ENCODE measurements around the gene SPP1. TPM values are rescaled to one million over a fixed set of nuclear protein-coding genes. Genes with fewer than 3 reads are reported as not detected.

The SPP1 gene
- total and polyA plus RNA-seq, 10 of the 15 experiments (the other 5 are each of a cell fraction or from before 2014, with no cell fraction given) = 0.05 to 1.1 (median 0.39) TPM; not detected in 6

DNA sequence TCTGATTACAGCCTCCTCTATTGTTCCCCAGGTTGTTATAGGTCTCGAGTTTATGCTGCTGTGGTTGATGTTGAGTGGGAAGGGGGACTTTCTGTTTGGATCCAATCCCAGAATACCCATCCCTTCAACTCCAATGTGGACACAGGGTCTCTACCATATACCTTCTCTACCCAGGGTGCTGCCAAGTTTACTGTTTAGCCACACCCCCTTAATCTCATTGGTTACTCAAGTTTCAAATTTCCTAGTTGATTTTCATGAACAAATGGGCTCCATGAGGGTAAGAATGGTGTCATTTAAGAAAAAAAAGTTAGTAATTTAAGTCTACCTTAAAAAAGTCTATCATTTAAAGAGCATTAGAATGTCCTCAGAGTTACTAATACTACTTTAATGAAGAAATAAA lies 3.6 kb upstream of the SPP1 start:
- intact Hi-C loops (cut with micrococcal nuclease; ENCODE audit: unreplicated experiment) = loop anchor here (5.0 kb wide), 1 partner anchor 295 kb away; no protein-coding TSS in a partner anchor
- Histone ChIP-seq H2AFZ (ENCODE audit: control insufficient read depth, low read depth, low read length) (no peak overlapping the region), H3K27ac (ENCODE audit: control insufficient read depth, insufficient read depth) (no peak overlapping the region), H3K27me3 (replicated peaks in 1 of 2; ENCODE audit: control insufficient read depth in 2 of 2, insufficient read depth in 2 of 2, low read length in 1 of 2) (no peaks in the 10 kb centered on the region; a peak in 1 of 4 replicates), H4K20me1 (ENCODE audit: control insufficient read depth, insufficient read depth) (no peaks in the 10 kb centered on the region), H3K4me1 (ENCODE audit: control insufficient read depth, insufficient read depth, low read length) (no peaks in the 10 kb centered on the region), H3K9ac (ENCODE audit: control insufficient read depth, insufficient read depth, low read length) (no peak overlapping the region), H3K4me3 (no peak overlapping the region), H3K36me3 (ENCODE audit: control insufficient read depth in 2 of 2, insufficient read depth in 2 of 2, low read length in 1 of 2) (no peaks in the 10 kb centered on the region), H3K9me3 (replicated peaks; ENCODE audit: control insufficient read depth, insufficient read depth, low read length) (no peaks in the 10 kb centered on the region), H3K4me2 (ENCODE audit: control insufficient read depth, insufficient read depth) (no peak overlapping the region), H3K79me2 (ENCODE audit: control insufficient read depth, insufficient read depth, low read length) (no peaks in the 10 kb centered on the region)
- ChIA-PET CTCF (interaction anchor here (2.5 to 5.1 kb wide), 3 partner anchors 9 to 121 kb away, joined by 8 to 76 read pairs (median 40); no protein-coding TSS in a partner anchor), SMC1A (ENCODE audit: uncharacterized antibody, unreplicated experiment) (interaction anchor here (0.8 to 3.4 kb wide), 2 partner anchors 8 to 10 kb away, joined by 4 to 16 read pairs; no protein-coding TSS in a partner anchor), RAD21 (ENCODE audit: unreplicated experiment) (interaction anchor here (0.6 to 0.8 kb wide), 3 partner anchors 119 to 461 kb away, joined by 3 read pairs; no protein-coding TSS in a partner anchor), POLR2A (no interaction called here)
- 0% methylated on average over 1 of the region's 1 CpG for WGBS (ENCODE audit: insufficient coverage, insufficient replicate concordance, low lambda C conversion rate, missing lambda C conversion rate)
- BruUV-seq (replicated peaks) = no TSS peak
- TF ChIP-seq RELB (IDR thresholded peaks at IDR 0.05; ENCODE audit: low read depth) (no peak), RELA (IDR thresholded peaks at IDR 0.05; ENCODE audit: borderline replicate concordance, partially characterized antibody) (no peak), HCFC1 (IDR thresholded peaks at IDR 0.05; ENCODE audit: low read length) (no peak), CREB1 (IDR thresholded peaks at IDR 0.05; ENCODE audit: low read depth) (no peak), SIX5 (IDR thresholded peaks at IDR 0.05; ENCODE audit: low read depth, low read length, severe bottlenecking) (no peak), CBX5 (IDR thresholded peaks at IDR 0.05; ENCODE audit: low read depth) (no peak), POLR2AphosphoS5 (IDR thresholded peaks at IDR 0.05; ENCODE audit: low read length) (no peak), PAX5 (IDR thresholded peaks at IDR 0.05; ENCODE audit: borderline replicate concordance, low read depth, low read length) (no peak), CHD1 (IDR thresholded peaks at IDR 0.05; ENCODE audit: low read depth, low read length) (no peak)
- TF ChIP-seq, protein P1, sequence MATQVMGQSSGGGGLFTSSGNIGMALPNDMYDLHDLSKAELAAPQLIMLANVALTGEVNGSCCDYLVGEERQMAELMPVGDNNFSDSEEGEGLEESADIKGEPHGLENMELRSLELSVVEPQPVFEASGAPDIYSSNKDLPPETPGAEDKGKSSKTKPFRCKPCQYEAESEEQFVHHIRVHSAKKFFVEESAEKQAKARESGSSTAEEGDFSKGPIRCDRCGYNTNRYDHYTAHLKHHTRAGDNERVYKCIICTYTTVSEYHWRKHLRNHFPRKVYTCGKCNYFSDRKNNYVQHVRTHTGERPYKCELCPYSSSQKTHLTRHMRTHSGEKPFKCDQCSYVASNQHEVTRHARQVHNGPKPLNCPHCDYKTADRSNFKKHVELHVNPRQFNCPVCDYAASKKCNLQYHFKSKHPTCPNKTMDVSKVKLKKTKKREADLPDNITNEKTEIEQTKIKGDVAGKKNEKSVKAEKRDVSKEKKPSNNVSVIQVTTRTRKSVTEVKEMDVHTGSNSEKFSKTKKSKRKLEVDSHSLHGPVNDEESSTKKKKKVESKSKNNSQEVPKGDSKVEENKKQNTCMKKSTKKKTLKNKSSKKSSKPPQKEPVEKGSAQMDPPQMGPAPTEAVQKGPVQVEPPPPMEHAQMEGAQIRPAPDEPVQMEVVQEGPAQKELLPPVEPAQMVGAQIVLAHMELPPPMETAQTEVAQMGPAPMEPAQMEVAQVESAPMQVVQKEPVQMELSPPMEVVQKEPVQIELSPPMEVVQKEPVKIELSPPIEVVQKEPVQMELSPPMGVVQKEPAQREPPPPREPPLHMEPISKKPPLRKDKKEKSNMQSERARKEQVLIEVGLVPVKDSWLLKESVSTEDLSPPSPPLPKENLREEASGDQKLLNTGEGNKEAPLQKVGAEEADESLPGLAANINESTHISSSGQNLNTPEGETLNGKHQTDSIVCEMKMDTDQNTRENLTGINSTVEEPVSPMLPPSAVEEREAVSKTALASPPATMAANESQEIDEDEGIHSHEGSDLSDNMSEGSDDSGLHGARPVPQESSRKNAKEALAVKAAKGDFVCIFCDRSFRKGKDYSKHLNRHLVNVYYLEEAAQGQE (IDR thresholded peaks at IDR 0.05; ENCODE audit: low read depth, low read length) = no peak
- no peak for ATAC-seq
- in situ Hi-C loops (cut with MboI) = no loop called here
- FAIRE-seq = no peak
- no peak for DNase-seq (ENCODE audit: low read depth, low spot score)

All from GM12878 (cell line).